Brain microvascular endothelial cell (primary cell): Measurements from ENCODE around the gene NLRP1.

ENCODE experiments used
- DNase-seq: peaks from one replicate; pipeline ENCODE4 v3.0.0-alpha.2; 2020
- H3K27ac ChIP-seq: fragments of 250-450 bp; sonication (Bioruptor Pico); 2 replicates; pipeline ENCODE4 v1.5.1; 2020; ENCODE audit warnings: mild to moderate bottlenecking, moderate library complexity
- H3K27me3 ChIP-seq: fragments of 250-450 bp; sonication (Bioruptor Pico); replicated peaks from 2 replicates; pipeline ENCODE4 v1.5.1; 2020; ENCODE audit warnings: mild to moderate bottlenecking
- H3K36me3 ChIP-seq: fragments of 250-450 bp; sonication (Bioruptor Pico); replicated peaks from 2 replicates; pipeline ENCODE4 v1.5.1; 2020; ENCODE audit warnings: mild to moderate bottlenecking
- H3K4me3 ChIP-seq: 2 replicates; pipeline ENCODE4 v1.5.1; 2011; ENCODE audit warnings: low read depth, mild to moderate bottlenecking, control low read depth, low read length, moderate library complexity
- CTCF ChIP-seq: IDR thresholded peaks from 2 replicates; pipeline ENCODE4 v1.5.1; 2011; ENCODE audit warnings: low read depth, mild to moderate bottlenecking, moderate library complexity, low read length, control low read depth, inconsistent platforms; ENCODE audit errors: missing control alignments
- in situ Hi-C: cut with HindIII; loops from 2 replicates; pipeline ENCODE4 v1.10.0; 2017; ENCODE audit warnings: low sequenced_read_pairs, low pct_ligation_motif_present

NLRP1 gene

GRCh38 chr17:5545051-5545987 is 39.0 kb downstream of the NLRP1 start:
- H3K36me3 ChIP-seq: no peaks in the 10 kb centered on the region
- H3K27me3 ChIP-seq: no peaks in the 10 kb centered on the region
- in situ Hi-C loops: no loop called here
- H3K27ac ChIP-seq: no peak overlapping the region
- H3K4me3 ChIP-seq: no peak overlapping the region
- TF ChIP-seq CTCF: no peak
- DNase-seq: no peak

DNA sequence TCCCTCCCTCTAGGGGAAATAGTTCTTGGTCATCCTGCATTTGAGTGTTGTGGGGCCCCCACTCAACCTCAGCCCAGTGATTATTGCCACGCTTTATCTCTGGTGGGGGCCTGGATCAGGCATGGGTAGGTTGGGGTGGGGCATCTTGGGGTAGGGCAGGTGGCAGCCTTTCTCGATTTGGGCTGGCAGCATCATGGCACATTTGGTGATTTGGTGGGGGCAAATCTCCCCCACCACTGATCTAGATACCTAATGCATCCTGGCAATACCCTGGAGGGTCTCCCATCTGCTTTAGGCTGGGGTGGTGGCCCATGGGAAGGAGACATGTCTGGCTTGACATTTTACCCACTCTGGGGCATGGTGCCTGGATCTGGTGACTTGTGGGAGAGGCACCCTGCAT is 40.2 kb downstream of the NLRP1 start:
- in situ Hi-C loops: no loop called here
- no peaks in the 10 kb centered on the region for H3K36me3 ChIP-seq
- DNase-seq: no peak
- no peak overlapping the region for H3K27ac ChIP-seq
- no peak for TF ChIP-seq CTCF
- no peaks in the 10 kb centered on the region for H3K27me3 ChIP-seq
- H3K4me3 ChIP-seq: no peak overlapping the region

- no peaks in the 10 kb centered on the region for H3K27me3 ChIP-seq
- no peaks in the 10 kb centered on the region for H3K36me3 ChIP-seq
- DNase-seq: no peak
- H3K4me3 ChIP-seq: no peak overlapping the region
- no peak for TF ChIP-seq CTCF
- in situ Hi-C loops: no loop called here
- H3K27ac ChIP-seq: no peak overlapping the region
Observed at GRCh38 chr17:5541610-5542202, 42.6 kb downstream of the NLRP1 start.

DNA sequence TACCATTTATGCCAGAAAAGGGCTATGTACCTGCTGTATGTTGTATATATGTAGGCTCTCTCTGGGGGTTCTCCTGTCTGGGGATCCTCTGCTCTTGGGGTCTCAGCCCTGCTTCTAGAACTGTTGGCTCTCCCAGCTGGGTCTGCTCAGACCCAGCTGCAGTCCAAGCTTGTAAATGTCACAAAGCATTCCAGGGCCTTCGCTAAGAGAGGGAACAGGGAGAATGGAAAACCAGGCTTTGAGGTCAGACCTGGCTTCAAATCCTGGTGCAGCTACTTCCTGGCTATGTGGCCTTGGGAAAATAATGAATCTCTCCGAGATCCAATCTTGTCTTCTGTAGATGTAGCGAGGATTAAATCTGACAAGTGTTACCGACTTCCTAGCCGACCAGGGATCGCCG is 44.0 kb downstream of the NLRP1 start:
- no peak overlapping the region for H3K27ac ChIP-seq
- in situ Hi-C loops: no loop called here
- H3K4me3 ChIP-seq: no peak overlapping the region
- no peaks in the 10 kb centered on the region for H3K36me3 ChIP-seq
- H3K27me3 ChIP-seq: no peaks in the 10 kb centered on the region
- TF ChIP-seq CTCF: no peak
- no peak for DNase-seq

- Histone ChIP-seq H3K4me3 (no peak overlapping the region), H3K27ac (no peak overlapping the region), H3K36me3 (no peaks in the 10 kb centered on the region), H3K27me3 (no peaks in the 10 kb centered on the region)
- TF ChIP-seq CTCF: no peak
- DNase-seq: no peak
- in situ Hi-C loops: no loop called here
Observed at GRCh38 chr17:5539286-5539685, 45.0 kb downstream of the NLRP1 start.
